Measurements from ENCODE around the gene FBN2.
"Not testable (repeated sequence)": the region's sequence is repeated elsewhere in the genome, so short reads cannot be mapped to it uniquely, and the experiment has no call there.

Gene FBN2

GRCh38 chr5:128412145-128412930 is 125.7 kb downstream of the FBN2 start:
- no peak for DNase-seq

GRCh38 chr5:128409166-128409800 is 128.8 kb downstream of the FBN2 start:
- DNase-seq, result no peak

GRCh38 chr5:128408622-128409021 is 129.4 kb downstream of the FBN2 start:
- no peak for DNase-seq

GRCh38 chr5:128407944-128408343 is 130.1 kb downstream of the FBN2 start:
- no peak for DNase-seq

- no peak for DNase-seq
Measured at GRCh38 chr5:128406803-128407202, 131.2 kb downstream of the FBN2 start.

GRCh38 chr5:128405159-128405558 is 132.9 kb downstream of the FBN2 start:
- no peak for DNase-seq

- DNase-seq, result no peak
Measured at GRCh38 chr5:128403333-128403732, 134.7 kb downstream of the FBN2 start.

GRCh38 chr5:128402506-128402905 is 135.5 kb downstream of the FBN2 start:
- no peak for DNase-seq

- DNase-seq, result not testable (repeated sequence)
Measured at GRCh38 chr5:128400766-128401165, 137.3 kb downstream of the FBN2 start.

GRCh38 chr5:128399111-128399510 is 138.9 kb downstream of the FBN2 start:
- DNase-seq, result no peak

- no peak for DNase-seq
Measured at GRCh38 chr5:128397876-128398275, 140.2 kb downstream of the FBN2 start.

GRCh38 chr5:128395073-128395472 is 143.0 kb downstream of the FBN2 start:
- no peak for DNase-seq

- no peak for DNase-seq
Measured at GRCh38 chr5:128384068-128384467, 154.0 kb downstream of the FBN2 start.

GRCh38 chr5:128380337-128380736 is 157.7 kb downstream of the FBN2 start:
- no peak for DNase-seq

- DNase-seq, result no peak
Measured at GRCh38 chr5:128378632-128379031, 159.4 kb downstream of the FBN2 start.

- DNase-seq, result no peak
Measured at GRCh38 chr5:128378196-128378595, 159.8 kb downstream of the FBN2 start.

- no peak for DNase-seq
Measured at GRCh38 chr5:128376577-128376976, 161.5 kb downstream of the FBN2 start.

GRCh38 chr5:128366147-128366546 is 171.9 kb downstream of the FBN2 start:
- DNase-seq, result no peak

- DNase-seq, result no peak
Measured at GRCh38 chr5:128362370-128362769, 175.7 kb downstream of the FBN2 start.

GRCh38 chr5:128358826-128359225 is 179.2 kb downstream of the FBN2 start:
- DNase-seq, result no peak

GRCh38 chr5:128357226-128357625 is 180.8 kb downstream of the FBN2 start:
- DNase-seq, result no peak

GRCh38 chr5:128355961-128356360 is 182.1 kb downstream of the FBN2 start:
- no peak for DNase-seq

GRCh38 chr5:128353441-128354107 is 184.5 kb downstream of the FBN2 start:
- DNase-seq, result no peak

GRCh38 chr5:128350705-128351104 is 187.3 kb downstream of the FBN2 start:
- DNase-seq, result no peak
